ENCODE results near the gene DNAJB1. TPM values are rescaled to one million over a fixed set of nuclear protein-coding genes. Genes with fewer than 3 reads are reported as not detected.

Gene DNAJB1
- total RNA-seq, 1 experiment from 2014 or later, result 122 TPM

GRCh38 chr19:14559916-14560775 lies 41.9 kb upstream of the DNAJB1 start:
- intact Hi-C loops (cut with micrococcal nuclease; ENCODE audit: unreplicated experiment), result no loop called here
- ChIA-PET POLR2A (ENCODE audit: low non-redundant PET) (no interaction called here), CTCF (no interaction called here)
- Histone ChIP-seq H3K36me3 (ENCODE audit: insufficient read depth, low read length, poor library complexity, severe bottlenecking) (peaks cover 8% of the 10 kb centered on the region), H3K9me3 (ENCODE audit: low read depth, low read length, poor library complexity, severe bottlenecking) (no peaks in the 10 kb centered on the region), H3K27me3 (replicated peaks; ENCODE audit: insufficient read depth, low read depth, low read length, poor library complexity) (no peaks in the 10 kb centered on the region), H3K4me3 (ENCODE audit: low read depth, low read length, poor library complexity, severe bottlenecking) (no peak overlapping the region), H3K27ac (ENCODE audit: low read depth, low read length, poor library complexity, severe bottlenecking) (peak overlapping the region; percentile 58), H3K4me1 (ENCODE audit: insufficient read depth, low read length, poor library complexity, severe bottlenecking) (peaks cover 19% of the 10 kb centered on the region)
- TF ChIP-seq CTCF (conservative IDR thresholded peaks at IDR 0.05; ENCODE audit: low read depth, low read length) (no peak), EZH2 (IDR thresholded peaks at IDR 0.05; ENCODE audit: borderline replicate concordance, low read depth, low read length, poor library complexity, severe bottlenecking) (no peak)
- BruUV-seq (replicated peaks), result no TSS peak
- DNase-seq (ENCODE audit: low spot score), result no peak

DNA sequence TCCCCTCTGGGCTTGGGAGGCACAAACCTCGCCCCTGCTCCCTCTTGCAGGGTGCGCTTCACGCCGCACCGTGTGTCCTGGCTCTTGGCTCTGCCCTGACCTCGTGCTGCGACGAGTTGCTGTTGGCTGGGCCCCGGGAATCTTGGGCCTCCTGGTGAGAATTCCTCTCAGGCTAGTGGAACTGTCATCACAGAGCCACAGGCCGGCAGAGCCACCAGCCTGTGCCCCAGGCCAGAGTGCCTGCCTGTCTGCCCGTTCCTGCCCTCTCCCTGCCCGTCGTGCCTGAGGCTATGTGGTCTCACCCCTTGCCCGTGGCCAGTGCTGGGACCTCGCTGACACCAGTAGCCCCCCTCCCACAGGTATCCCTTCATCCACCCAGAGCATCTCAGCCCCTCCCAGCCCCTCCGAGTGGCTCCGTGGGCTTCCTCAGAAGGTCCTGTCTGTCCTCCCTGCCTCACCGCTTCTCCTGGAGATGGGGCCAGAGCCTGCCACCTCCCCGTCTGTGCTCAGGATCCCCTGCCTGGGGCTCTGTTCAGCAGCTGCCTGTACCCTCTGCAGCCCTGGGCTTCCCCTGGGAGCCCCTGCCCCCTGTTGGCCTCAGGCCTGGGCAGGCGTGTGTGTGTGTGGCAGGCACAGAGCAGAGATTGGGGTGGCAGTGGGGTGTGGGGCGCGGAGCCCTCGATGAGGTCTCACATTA lies 40.3 kb upstream of the DNAJB1 start:
- CTCF ChIA-PET, result no interaction called here
- intact Hi-C loops (cut with micrococcal nuclease; ENCODE audit: unreplicated experiment), result no loop called here

More for the DNA sequence above, 40.3 kb upstream of the DNAJB1 start:
- POLR2A ChIA-PET (ENCODE audit: low non-redundant PET), result no interaction called here
- Histone ChIP-seq H3K27me3 (replicated peaks; ENCODE audit: insufficient read depth, low read depth, low read length, poor library complexity) (no peaks in the 10 kb centered on the region), H3K9me3 (ENCODE audit: low read depth, low read length, poor library complexity, severe bottlenecking) (no peaks in the 10 kb centered on the region), H3K27ac (ENCODE audit: low read depth, low read length, poor library complexity, severe bottlenecking) (no peak overlapping the region), H3K36me3 (ENCODE audit: insufficient read depth, low read length, poor library complexity, severe bottlenecking) (peaks cover 4% of the 10 kb centered on the region), H3K4me1 (ENCODE audit: insufficient read depth, low read length, poor library complexity, severe bottlenecking) (peaks cover 19% of the 10 kb centered on the region), H3K4me3 (ENCODE audit: low read depth, low read length, poor library complexity, severe bottlenecking) (no peak overlapping the region)
- no peak for DNase-seq (ENCODE audit: low spot score)
- TF ChIP-seq CTCF (conservative IDR thresholded peaks at IDR 0.05; ENCODE audit: low read depth, low read length), result no peak
- TF ChIP-seq EZH2 (IDR thresholded peaks at IDR 0.05; ENCODE audit: borderline replicate concordance, low read depth, low read length, poor library complexity, severe bottlenecking), result no peak
- no TSS peak for BruUV-seq (replicated peaks)

All from A673 (cell line).